ENCODE data around the gene POLR1A. TPM values are rescaled to one million over a fixed set of nuclear protein-coding genes. Genes with fewer than 3 reads are reported as not detected.

POLR1A gene
- total and polyA plus RNA-seq, 2 of the 8 experiments (the other 6 are each of a cell fraction or from before 2014, with no cell fraction given), result 8.9 to 58.1 TPM

DNA sequence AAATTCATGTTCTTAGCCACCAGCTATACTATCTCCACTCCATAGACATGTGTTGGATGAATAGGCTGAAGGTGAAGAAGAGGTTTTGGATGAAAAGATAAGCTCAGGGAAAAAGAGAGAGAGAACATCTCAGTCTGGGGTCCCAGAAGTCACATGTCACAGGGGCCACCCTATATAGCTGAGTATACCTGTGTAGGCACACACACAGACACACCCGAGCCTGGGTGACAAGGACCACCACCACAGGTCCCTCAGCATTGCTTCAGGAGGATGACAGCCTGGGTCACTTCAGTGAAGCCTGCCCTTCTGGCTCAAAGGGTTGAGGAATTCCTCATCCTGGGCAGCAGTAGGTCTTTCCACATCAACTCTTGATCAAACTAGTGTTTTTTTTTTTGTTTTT lies 56.2 kb downstream of the POLR1A start (continued):
- TF ChIP-seq PHF8 (conservative IDR thresholded peaks at IDR 0.05; ENCODE audit: low read depth, low read length), result no peak
- TF ChIP-seq GABPA (IDR thresholded peaks at IDR 0.05; ENCODE audit: borderline replicate concordance, insufficient read depth, low read length), result no peak
- TF ChIP-seq SP4 (IDR thresholded peaks at IDR 0.05; ENCODE audit: low read length), result no peak
- no peak for TF ChIP-seq RNF2 (IDR thresholded peaks at IDR 0.05; ENCODE audit: borderline replicate concordance, low read depth, low read length, missing control alignments, poor library complexity, severe bottlenecking)

Measured in H1 (cell line).